C4-2B (cell line): ENCODE measurements around the gene PDP2.

Experiments used
- H3K27ac ChIP-seq: fragments of 450-650 bp; 2 replicates; pipeline ENCODE4 v1.5.1; 2017
- CTCF ChIP-seq: fragments of 450-650 bp; conservative IDR thresholded peaks from 2 replicates; pipeline ENCODE4 v1.5.1; 2017; ENCODE audit warnings: mild to moderate bottlenecking
- ZFX ChIP-seq: fragments of 450-650 bp; IDR thresholded peaks from 2 replicates; pipeline ENCODE4 v1.6.1; 2017

PDP2 gene

DNA sequence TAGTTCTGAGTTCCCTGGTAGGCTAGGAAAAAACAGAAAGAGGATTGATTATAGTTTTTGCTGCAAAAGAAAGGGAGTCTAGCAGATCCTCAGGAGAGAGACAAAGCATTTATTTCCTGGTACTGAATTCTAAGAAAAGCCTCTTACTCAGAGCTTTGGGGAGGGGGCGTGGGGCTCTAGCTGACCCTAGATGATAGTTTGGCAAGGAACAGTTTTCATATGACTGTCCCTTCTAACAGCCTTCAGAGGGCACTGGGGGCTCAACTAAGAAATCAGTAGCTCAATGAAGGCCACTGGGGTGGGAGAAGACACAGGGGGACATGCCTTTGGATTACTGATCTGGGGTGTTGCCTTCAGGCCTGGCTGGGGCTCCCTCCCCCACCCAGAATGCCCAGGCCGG is 32.1 kb upstream of the PDP2 start:
- TF ChIP-seq ZFX (no peak), CTCF (no peak)
- no peak overlapping the region for H3K27ac ChIP-seq

- H3K27ac ChIP-seq = no peak overlapping the region
- no peak for TF ChIP-seq CTCF
- no peak for TF ChIP-seq ZFX
Measured at GRCh38 chr16:66849021-66849420, 31.3 kb upstream of the PDP2 start.

GRCh38 chr16:66849549-66849948 is 30.8 kb upstream of the PDP2 start:
- TF ChIP-seq CTCF = no peak
- no peak for TF ChIP-seq ZFX
- H3K27ac ChIP-seq = no peak overlapping the region

GRCh38 chr16:66850115-66850815 is 30.1 kb upstream of the PDP2 start:
- no peak overlapping the region for H3K27ac ChIP-seq
- no peak for TF ChIP-seq CTCF
- TF ChIP-seq ZFX = no peak

- TF ChIP-seq CTCF = no peak
- no peak for TF ChIP-seq ZFX
- no peak overlapping the region for H3K27ac ChIP-seq
Measured at GRCh38 chr16:66851166-66851964, 28.9 kb upstream of the PDP2 start.

DNA sequence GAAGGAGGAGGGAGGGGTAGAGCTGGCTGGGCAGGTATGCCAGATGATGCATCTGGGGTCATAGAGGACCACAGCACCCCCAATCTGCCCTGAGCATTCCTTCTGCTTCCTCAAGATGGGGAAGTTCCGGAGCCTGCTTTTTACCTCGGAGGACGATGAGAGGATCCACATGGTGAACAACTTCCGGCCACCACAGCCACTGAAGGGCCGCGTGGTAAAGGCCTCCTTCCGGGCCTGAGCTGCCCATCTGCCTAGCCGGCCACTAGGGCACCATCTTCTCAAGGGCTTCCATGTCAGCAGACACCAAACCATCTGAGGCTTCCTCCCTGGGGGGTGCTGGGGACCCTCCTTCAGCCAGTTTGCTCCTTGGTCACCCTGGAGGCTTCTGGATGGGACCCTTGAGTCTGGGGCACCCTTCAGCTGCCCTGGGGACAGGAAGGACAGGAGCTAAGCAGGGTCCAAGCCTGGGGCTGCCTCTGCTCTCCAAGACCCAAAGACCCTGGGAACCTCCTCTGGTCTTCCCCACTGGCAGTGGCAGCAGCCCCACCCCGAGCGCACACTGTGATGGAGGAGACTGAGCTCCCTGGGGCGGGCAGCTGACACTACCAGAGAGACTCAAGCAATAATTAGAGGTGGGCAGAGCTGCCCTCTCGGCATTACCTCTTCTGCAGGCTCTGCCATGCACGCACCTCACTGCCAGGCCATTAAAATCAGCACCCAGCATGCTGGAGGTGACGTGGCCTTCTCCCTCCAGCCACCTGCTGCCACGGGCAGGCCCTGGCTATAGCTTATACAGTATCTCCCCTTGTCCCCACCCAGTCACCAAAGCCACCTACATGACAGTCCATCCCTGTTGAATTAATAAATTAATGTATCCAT is 26.8 kb upstream of the PDP2 start:
- TF ChIP-seq ZFX = no peak
- TF ChIP-seq CTCF = no peak
- H3K27ac ChIP-seq = no peak overlapping the region
